Endothelial cell (in vitro differentiated cells): Measurements from ENCODE around the gene HOXC12. TPM values are rescaled to one million over a fixed set of nuclear protein-coding genes. Genes with fewer than 3 reads are reported as not detected.

Experiments
- DNase-seq: peaks from one replicate; pipeline ENCODE4 v3.0.0; 2021; ENCODE audit warnings: low spot score
- H3K27ac Mint-ChIP-seq: one replicate; pipeline ENCODE4 v1.8.0; 2021; ENCODE audit warnings: mixed read lengths, inconsistent platforms; ENCODE audit not compliant: unreplicated experiment
- H3K27me3 Mint-ChIP-seq: one replicate; pipeline ENCODE4 v1.8.0; 2021; ENCODE audit warnings: mild to moderate bottlenecking, moderate library complexity, mixed read lengths, inconsistent platforms; ENCODE audit not compliant: unreplicated experiment
- H3K36me3 Mint-ChIP-seq: one replicate; pipeline ENCODE4 v1.8.0; 2021; ENCODE audit warnings: mild to moderate bottlenecking, low read depth, mixed read lengths, inconsistent platforms; ENCODE audit not compliant: unreplicated experiment
- H3K4me1 Mint-ChIP-seq: one replicate; pipeline ENCODE4 v1.8.0; 2021; ENCODE audit warnings: mild to moderate bottlenecking, mixed read lengths, inconsistent platforms; ENCODE audit not compliant: unreplicated experiment
- H3K4me3 Mint-ChIP-seq: one replicate; pipeline ENCODE4 v1.8.0; 2021; ENCODE audit warnings: mild to moderate bottlenecking, mixed read lengths, inconsistent platforms; ENCODE audit not compliant: unreplicated experiment
- H3K9me3 Mint-ChIP-seq: one replicate; pipeline ENCODE4 v1.8.0; 2021; ENCODE audit warnings: mixed read lengths, inconsistent platforms; ENCODE audit not compliant: unreplicated experiment
- total RNA-seq: library from RNA; stranded (reverse); fragmentation: NEBNext Ultra II Directional; extraction: Animal tissue kit (Norgen Biotek cat#: 25700); gene quantifications from one replicate; pipeline ENCODE4 v1.2.1, GENCODE V29; 2021; ENCODE audit not compliant: unreplicated experiment
- TF ChIP-seq, protein P1 (sequence below): fragments of 200-600 bp; sonication (generic); IDR thresholded peaks from one replicate; pipeline ENCODE4 v1.5.0; 2021; ENCODE audit warnings: antibody characterized with exemption; ENCODE audit not compliant: unreplicated experiment

The HOXC12 gene
- total RNA-seq, 1 donor from 2014 or later = 1.3 TPM

DNA sequence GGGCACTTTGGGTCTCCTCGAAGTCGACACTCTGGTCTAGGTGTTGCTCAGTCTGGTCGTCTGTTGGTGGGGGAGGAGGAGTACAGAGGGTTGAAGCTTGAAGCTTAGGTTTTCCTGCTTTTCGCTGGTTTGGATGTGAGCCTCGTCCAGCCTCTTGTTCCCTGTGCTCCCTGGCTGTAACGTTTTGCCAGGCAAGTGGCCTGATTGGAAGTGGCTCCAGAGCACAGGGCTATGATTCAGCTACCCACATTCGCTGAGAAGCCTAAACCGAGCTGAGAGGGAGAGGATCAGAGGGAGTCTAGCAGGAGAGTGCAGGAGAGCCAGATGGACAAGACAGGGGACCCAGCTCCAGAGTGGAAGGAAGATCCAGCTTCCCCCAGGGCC is 36.4 kb downstream of the HOXC12 start:
- peaks cover 4% of the 10 kb centered on the region for H3K36me3 Mint-ChIP-seq
- H3K4me3 Mint-ChIP-seq = no peak overlapping the region
- peaks cover 54% of the 10 kb centered on the region for H3K4me1 Mint-ChIP-seq
- TF ChIP-seq, protein P1, sequence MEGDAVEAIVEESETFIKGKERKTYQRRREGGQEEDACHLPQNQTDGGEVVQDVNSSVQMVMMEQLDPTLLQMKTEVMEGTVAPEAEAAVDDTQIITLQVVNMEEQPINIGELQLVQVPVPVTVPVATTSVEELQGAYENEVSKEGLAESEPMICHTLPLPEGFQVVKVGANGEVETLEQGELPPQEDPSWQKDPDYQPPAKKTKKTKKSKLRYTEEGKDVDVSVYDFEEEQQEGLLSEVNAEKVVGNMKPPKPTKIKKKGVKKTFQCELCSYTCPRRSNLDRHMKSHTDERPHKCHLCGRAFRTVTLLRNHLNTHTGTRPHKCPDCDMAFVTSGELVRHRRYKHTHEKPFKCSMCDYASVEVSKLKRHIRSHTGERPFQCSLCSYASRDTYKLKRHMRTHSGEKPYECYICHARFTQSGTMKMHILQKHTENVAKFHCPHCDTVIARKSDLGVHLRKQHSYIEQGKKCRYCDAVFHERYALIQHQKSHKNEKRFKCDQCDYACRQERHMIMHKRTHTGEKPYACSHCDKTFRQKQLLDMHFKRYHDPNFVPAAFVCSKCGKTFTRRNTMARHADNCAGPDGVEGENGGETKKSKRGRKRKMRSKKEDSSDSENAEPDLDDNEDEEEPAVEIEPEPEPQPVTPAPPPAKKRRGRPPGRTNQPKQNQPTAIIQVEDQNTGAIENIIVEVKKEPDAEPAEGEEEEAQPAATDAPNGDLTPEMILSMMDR = no peak
- peaks cover 47% of the 10 kb centered on the region for H3K27me3 Mint-ChIP-seq
- no peak for DNase-seq
- H3K27ac Mint-ChIP-seq = no peak overlapping the region
- H3K9me3 Mint-ChIP-seq = no peaks in the 10 kb centered on the region

GRCh38 chr12:53992377-53992889 is 37.7 kb downstream of the HOXC12 start:
- H3K9me3 Mint-ChIP-seq = no peaks in the 10 kb centered on the region
- TF ChIP-seq, protein P1 = no peak
- peaks cover 42% of the 10 kb centered on the region for H3K27me3 Mint-ChIP-seq
- peaks cover 43% of the 10 kb centered on the region for H3K4me1 Mint-ChIP-seq
- peaks cover 4% of the 10 kb centered on the region for H3K36me3 Mint-ChIP-seq
- H3K27ac Mint-ChIP-seq = peak overlapping the region; percentile 42
- no peak overlapping the region for H3K4me3 Mint-ChIP-seq
- no peak for DNase-seq

- Mint-ChIP-seq H3K9me3 (no peaks in the 10 kb centered on the region), H3K36me3 (peaks cover 4% of the 10 kb centered on the region), H3K4me1 (peaks cover 39% of the 10 kb centered on the region), H3K4me3 (no peak overlapping the region), H3K27me3 (peaks cover 46% of the 10 kb centered on the region), H3K27ac (no peak overlapping the region)
- DNase-seq = no peak
- TF ChIP-seq, protein P1 = no peak
Measured at GRCh38 chr12:53993162-53994008, 38.7 kb downstream of the HOXC12 start.

DNA sequence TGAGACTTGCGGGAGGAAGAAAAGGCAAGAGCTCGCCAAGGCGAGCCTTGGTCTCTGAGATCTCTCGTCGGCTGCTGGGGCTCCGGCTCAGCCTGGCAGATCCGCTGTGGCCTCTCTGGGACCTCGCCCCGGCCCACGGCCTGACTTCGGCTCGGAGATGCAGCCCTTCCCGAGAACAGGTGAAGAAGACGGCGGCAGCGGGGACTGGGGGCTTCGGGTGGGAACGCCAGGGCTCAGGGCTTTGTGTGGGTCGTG is 39.2 kb downstream of the HOXC12 start:
- Mint-ChIP-seq H3K9me3 (no peaks in the 10 kb centered on the region), H3K36me3 (peaks cover 4% of the 10 kb centered on the region), H3K27me3 (peaks cover 48% of the 10 kb centered on the region), H3K4me3 (no peak overlapping the region), H3K4me1 (peaks cover 34% of the 10 kb centered on the region), H3K27ac (no peak overlapping the region)
- no peak for DNase-seq
- TF ChIP-seq, protein P1 = no peak

DNA sequence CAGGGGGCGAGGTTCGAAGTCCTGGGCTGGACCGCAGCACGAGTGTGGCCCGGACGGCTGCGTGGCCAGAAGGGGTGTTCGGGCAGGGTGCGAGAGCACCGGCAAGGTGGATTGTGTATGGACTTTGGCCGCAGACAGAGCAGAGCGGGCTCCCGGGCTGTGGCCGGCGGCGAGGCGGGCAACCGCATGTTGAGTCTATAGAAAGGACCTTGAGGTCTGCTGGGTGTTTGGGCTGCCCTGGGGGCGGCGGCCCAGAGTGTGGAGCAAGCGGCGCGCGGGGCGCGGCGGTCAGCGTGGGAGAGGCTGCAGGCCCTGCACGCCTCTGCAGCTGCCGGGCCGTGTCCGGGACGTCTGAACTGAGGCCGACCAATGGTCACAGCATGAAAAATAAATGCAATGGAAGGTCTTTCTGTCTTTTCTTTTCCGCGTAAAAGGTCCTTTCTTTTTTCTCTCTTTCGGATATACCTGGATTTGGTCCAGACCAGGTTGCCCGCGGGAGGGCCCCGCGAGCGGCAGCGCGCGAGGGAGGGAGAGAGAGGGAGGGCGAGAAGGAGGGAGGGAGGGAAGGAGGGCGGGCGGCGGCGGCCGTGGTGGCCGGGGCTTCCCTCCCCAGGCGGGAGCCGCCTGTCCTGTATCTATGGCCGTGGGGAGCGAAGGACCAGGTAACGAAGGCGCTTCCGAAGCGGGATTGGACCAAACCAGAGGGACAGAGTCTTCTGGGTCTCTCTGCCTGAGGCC is 39.7 kb downstream of the HOXC12 start:
- DNase-seq = no peak
- TF ChIP-seq, protein P1 = no peak

More for the DNA sequence above, 39.7 kb downstream of the HOXC12 start:
- Mint-ChIP-seq H3K4me3 (no peak overlapping the region), H3K4me1 (peaks cover 29% of the 10 kb centered on the region), H3K9me3 (no peaks in the 10 kb centered on the region), H3K27me3 (peaks cover 46% of the 10 kb centered on the region), H3K27ac (no peak overlapping the region), H3K36me3 (peaks cover 4% of the 10 kb centered on the region)
